Panc1 (cell line): ENCODE measurements around the gene CFD. TPM values are rescaled to one million over a fixed set of nuclear protein-coding genes. Genes with fewer than 3 reads are reported as not detected.

ENCODE experiments used
- ATAC-seq: fragments of 200-7000 bp; cut with Tn5 transposase; 2 replicates; pipeline ENCODE4 v1.9.1; 2020; ENCODE audit warnings: mild to moderate bottlenecking, moderate library complexity
- BruUV-seq: library from RNA; stranded (reverse); fragments of 400-500 nt; replicated peaks from 2 replicates; lab custom pipeline; 2021; lab: Mats Ljungman, UMichigan
- CTCF ChIA-PET: fragments of 300-600 bp; sonication (Branson Sonifier 250); formaldehyde crosslinking; loops from one replicate; lab custom pipeline; 2022; ENCODE audit warnings: antibody characterized with exemption; lab: Charles Lee
- POLR2A ChIA-PET: fragments of 300-600 bp; sonication (Branson Sonifier 250); formaldehyde crosslinking; loops from one replicate; lab custom pipeline; 2022; ENCODE audit warnings: antibody characterized with exemption; lab: Charles Lee
- DNase-seq: peaks from one replicate; pipeline ENCODE4 v3.0.0-alpha.2; 2010; ENCODE audit warnings: low read depth, low spot score
- H3K27ac ChIP-seq: 2 replicates; pipeline ENCODE4 v1.5.1; 2011; ENCODE audit warnings: mild to moderate bottlenecking, low read length, inconsistent platforms
- H3K27me3 ChIP-seq: fragments of 200-500 bp; sonication (Bioruptor generic); 2 replicates; pipeline ENCODE4 v1.6.0; 2014; ENCODE audit warnings: low read length, inconsistent platforms; ENCODE audit not compliant: control insufficient read depth, insufficient read depth
- H3K36me3 ChIP-seq: fragments of 200-500 bp; sonication (Bioruptor generic); 2 replicates; pipeline ENCODE4 v1.5.1; 2014; ENCODE audit warnings: inconsistent platforms, mild to moderate bottlenecking, low read length, moderate library complexity; ENCODE audit not compliant: control insufficient read depth, insufficient read depth
- H3K4me1 ChIP-seq: 2 replicates; pipeline ENCODE4 v1.5.1; 2011; ENCODE audit warnings: inconsistent platforms, mild to moderate bottlenecking, low read length, moderate library complexity; ENCODE audit not compliant: control insufficient read depth, insufficient read depth
- H3K4me3 ChIP-seq, 2 experiments: 2 replicates each; pipeline ENCODE4 v1.5.1; 2011 to 2012; ENCODE audit warnings: low read depth in 2 of 2, low read length in 2 of 2, mild to moderate bottlenecking in 2 of 2, inconsistent platforms in 1 of 2, moderate library complexity in 1 of 2
- H3K9me3 ChIP-seq: fragments of 200-500 bp; sonication (Bioruptor generic); 2 replicates; pipeline ENCODE4 v1.5.1; 2014; ENCODE audit warnings: low read depth, mild to moderate bottlenecking, inconsistent platforms, low read length, moderate library complexity; ENCODE audit not compliant: control insufficient read depth, insufficient read depth
- CTCF ChIP-seq: fragments of 450-650 bp; IDR thresholded peaks from 2 replicates; pipeline ENCODE4 v1.5.1; 2017; ENCODE audit warnings: mild to moderate bottlenecking
- POLR2AphosphoS5 ChIP-seq: IDR thresholded peaks from 2 replicates; pipeline ENCODE4 v1.6.1; 2012; ENCODE audit warnings: mild to moderate bottlenecking, low read depth, low read length, moderate library complexity
- REST ChIP-seq, 2 experiments: IDR thresholded peaks; 2 replicates each; pipeline ENCODE4 v1.6.1; 2011 to 2012; ENCODE audit warnings: low read depth in 2 of 2, control low read depth in 1 of 2, low read length in 1 of 2, mild to moderate bottlenecking in 1 of 2, moderate library complexity in 1 of 2; ENCODE audit not compliant: insufficient read depth in 1 of 2
- SIN3A ChIP-seq: IDR thresholded peaks from 2 replicates; pipeline ENCODE4 v1.6.1; 2012; ENCODE audit warnings: low read depth, mild to moderate bottlenecking, low read length, moderate library complexity, borderline replicate concordance; ENCODE audit not compliant: insufficient read depth
- TCF7L2 ChIP-seq: IDR thresholded peaks from 2 replicates; pipeline ENCODE4 v1.6.1; 2011; ENCODE audit warnings: mild to moderate bottlenecking, low read depth, low read length, inconsistent platforms
- in situ Hi-C: cut with HindIII; loops from 2 replicates; pipeline ENCODE4 v1.10.0; 2016; ENCODE audit warnings: low sequenced_read_pairs, low pct_unique_long_range_greater_than_20kb
- intact Hi-C: fragments of 100-400 bp; cut with micrococcal nuclease; formaldehyde crosslinking; loops from one replicate; pipeline ENCODE4 v1.10.0; 2022; ENCODE audit not compliant: unreplicated experiment
- total RNA-seq: library from RNA; stranded (reverse); gene quantifications from one replicate; pipeline ENCODE4 v1.2.1, GENCODE V29; 2021; ENCODE audit not compliant: unreplicated experiment

CFD gene
- total RNA-seq, 1 experiment from 2014 or later: 9.9 TPM

GRCh38 chr19:900043-900301, 40.5 kb downstream of the CFD start:
- no peak overlapping the region for H3K27ac ChIP-seq
- DNase-seq: no peak
- CTCF ChIA-PET: no interaction called here
- no peaks in the 10 kb centered on the region for H3K27me3 ChIP-seq
- in situ Hi-C loops (no loop called here), intact Hi-C loops (no loop called here)
- no peak overlapping the region for H3K4me3 ChIP-seq
- no peak; the same call in 1 of the 2 replicates for ATAC-seq
- BruUV-seq: no TSS peak
- no peak for TF ChIP-seq REST (IDR thresholded peaks at IDR 0.05; ENCODE audit: insufficient read depth in 1 of 2, low read depth in 2 of 2, low read length in 1 of 2)
- no peak for TF ChIP-seq POLR2AphosphoS5
- no peak for TF ChIP-seq SIN3A
- TF ChIP-seq TCF7L2: no peak
- TF ChIP-seq CTCF: no peak
- no peaks in the 10 kb centered on the region for H3K36me3 ChIP-seq
- POLR2A ChIA-PET: no interaction called here
- H3K9me3 ChIP-seq: no peaks in the 10 kb centered on the region
- H3K4me1 ChIP-seq: no peaks in the 10 kb centered on the region

GRCh38 chr19:900302-901111, 41.0 kb downstream of the CFD start:
- POLR2A ChIA-PET: no interaction called here
- no peak for DNase-seq
- Histone ChIP-seq H3K4me1 (no peaks in the 10 kb centered on the region), H3K27me3 (no peaks in the 10 kb centered on the region), H3K4me3 (no peak overlapping the region), H3K27ac (no peak overlapping the region), H3K9me3 (no peaks in the 10 kb centered on the region), H3K36me3 (no peaks in the 10 kb centered on the region)
- CTCF ChIA-PET: no interaction called here
- intact Hi-C loops (no loop called here), in situ Hi-C loops (no loop called here)
- no peak for TF ChIP-seq SIN3A
- TF ChIP-seq TCF7L2: no peak
- TF ChIP-seq CTCF: no peak
- no peak for TF ChIP-seq REST (IDR thresholded peaks at IDR 0.05; ENCODE audit: insufficient read depth in 1 of 2, low read depth in 2 of 2, low read length in 1 of 2)
- no peak for TF ChIP-seq POLR2AphosphoS5
- no TSS peak for BruUV-seq
- peak; percentile 83 for ATAC-seq
